ENCODE data around the gene SLC34A3. TPM values are rescaled to one million over a fixed set of nuclear protein-coding genes. Genes with fewer than 3 reads are reported as not detected.

SLC34A3 gene
- total RNA-seq, 1 donor from 2014 or later, result 0.27 TPM

DNA sequence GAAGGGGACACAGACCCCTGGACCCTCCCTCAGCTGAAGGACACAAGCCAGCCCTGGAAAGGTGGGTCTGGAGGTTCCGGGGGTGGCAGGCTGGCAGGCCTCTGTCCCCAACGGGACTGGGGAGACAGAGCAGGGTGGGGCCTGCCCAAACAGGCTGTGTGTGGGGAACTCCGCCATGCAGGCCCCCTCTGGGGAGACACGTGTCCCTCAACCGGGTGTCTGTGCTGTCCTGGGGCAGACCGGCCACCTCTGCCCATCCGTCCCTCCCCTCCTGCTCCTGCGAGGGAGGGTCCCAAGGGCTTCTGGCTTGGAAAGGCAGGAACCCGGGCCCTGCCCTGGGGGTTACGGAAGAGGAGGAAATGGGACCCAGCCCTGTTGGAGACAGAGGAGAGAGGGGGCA, 1.4 kb downstream of the SLC34A3 start:
- Mint-ChIP-seq H3K27ac (no peak overlapping the region), H3K4me1 (peaks cover 7% of the 10 kb centered on the region), H3K4me3 (no peak overlapping the region), H3K27me3 (ENCODE audit: low read depth) (peaks cover 3% of the 10 kb centered on the region), H3K36me3 (no peaks in the 10 kb centered on the region), H3K9me3 (no peaks in the 10 kb centered on the region)
- DNase-seq (ENCODE audit: low spot score in 2 of 2, unreplicated experiment in 2 of 2), result no peak
- TF ChIP-seq, protein P1, sequence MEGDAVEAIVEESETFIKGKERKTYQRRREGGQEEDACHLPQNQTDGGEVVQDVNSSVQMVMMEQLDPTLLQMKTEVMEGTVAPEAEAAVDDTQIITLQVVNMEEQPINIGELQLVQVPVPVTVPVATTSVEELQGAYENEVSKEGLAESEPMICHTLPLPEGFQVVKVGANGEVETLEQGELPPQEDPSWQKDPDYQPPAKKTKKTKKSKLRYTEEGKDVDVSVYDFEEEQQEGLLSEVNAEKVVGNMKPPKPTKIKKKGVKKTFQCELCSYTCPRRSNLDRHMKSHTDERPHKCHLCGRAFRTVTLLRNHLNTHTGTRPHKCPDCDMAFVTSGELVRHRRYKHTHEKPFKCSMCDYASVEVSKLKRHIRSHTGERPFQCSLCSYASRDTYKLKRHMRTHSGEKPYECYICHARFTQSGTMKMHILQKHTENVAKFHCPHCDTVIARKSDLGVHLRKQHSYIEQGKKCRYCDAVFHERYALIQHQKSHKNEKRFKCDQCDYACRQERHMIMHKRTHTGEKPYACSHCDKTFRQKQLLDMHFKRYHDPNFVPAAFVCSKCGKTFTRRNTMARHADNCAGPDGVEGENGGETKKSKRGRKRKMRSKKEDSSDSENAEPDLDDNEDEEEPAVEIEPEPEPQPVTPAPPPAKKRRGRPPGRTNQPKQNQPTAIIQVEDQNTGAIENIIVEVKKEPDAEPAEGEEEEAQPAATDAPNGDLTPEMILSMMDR (IDR thresholded peaks at IDR 0.05; ENCODE audit: unreplicated experiment), result no peak

DNA sequence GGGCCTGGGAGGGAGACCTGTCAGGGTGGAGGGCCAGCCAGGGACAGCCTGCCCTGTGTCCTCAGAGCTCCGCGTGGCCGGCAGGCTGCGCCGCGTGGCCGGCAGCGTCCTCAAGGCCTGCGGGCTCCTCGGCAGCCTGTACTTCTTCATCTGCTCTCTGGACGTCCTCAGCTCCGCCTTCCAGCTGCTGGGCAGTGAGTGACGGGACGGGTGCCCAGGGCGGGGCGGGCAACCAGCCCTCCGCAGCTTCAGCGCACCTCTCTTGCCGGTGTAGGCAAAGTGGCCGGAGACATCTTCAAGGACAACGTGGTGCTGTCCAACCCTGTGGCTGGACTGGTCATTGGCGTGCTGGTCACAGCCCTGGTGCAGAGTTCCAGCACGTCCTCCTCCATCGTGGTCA, 1.8 kb downstream of the SLC34A3 start:
- Mint-ChIP-seq H3K4me1 (peaks cover 5% of the 10 kb centered on the region), H3K36me3 (no peaks in the 10 kb centered on the region), H3K27me3 (ENCODE audit: low read depth) (peaks cover 2% of the 10 kb centered on the region), H3K9me3 (no peaks in the 10 kb centered on the region), H3K27ac (no peak overlapping the region), H3K4me3 (no peak overlapping the region)
- TF ChIP-seq, protein P1 (IDR thresholded peaks at IDR 0.05; ENCODE audit: unreplicated experiment), result no peak
- no peak for DNase-seq (ENCODE audit: low spot score in 2 of 2, unreplicated experiment in 2 of 2)

- TF ChIP-seq, protein P1 (IDR thresholded peaks at IDR 0.05; ENCODE audit: unreplicated experiment), result no peak
- Mint-ChIP-seq H3K27me3 (ENCODE audit: low read depth) (no peaks in the 10 kb centered on the region), H3K9me3 (no peaks in the 10 kb centered on the region), H3K4me3 (no peak overlapping the region), H3K27ac (no peak overlapping the region), H3K36me3 (no peaks in the 10 kb centered on the region), H3K4me1 (peaks cover 5% of the 10 kb centered on the region)
- DNase-seq (ENCODE audit: low spot score in 2 of 2, unreplicated experiment in 2 of 2), result no peak
These were observed 2.7 kb downstream of the SLC34A3 start for GRCh38 chr9:137233143-137233980.

GRCh38 chr9:137234055-137234697, 3.5 kb downstream of the SLC34A3 start:
- Mint-ChIP-seq H3K27me3 (ENCODE audit: low read depth) (no peaks in the 10 kb centered on the region), H3K36me3 (no peaks in the 10 kb centered on the region), H3K4me3 (no peak overlapping the region), H3K4me1 (peaks cover 10% of the 10 kb centered on the region), H3K27ac (no peak overlapping the region), H3K9me3 (no peaks in the 10 kb centered on the region)
- TF ChIP-seq, protein P1 (IDR thresholded peaks at IDR 0.05; ENCODE audit: unreplicated experiment), result no peak
- no peak for DNase-seq (ENCODE audit: low spot score in 2 of 2, unreplicated experiment in 2 of 2)

- Mint-ChIP-seq H3K4me1 (peaks cover 15% of the 10 kb centered on the region), H3K4me3 (no peak overlapping the region), H3K27ac (no peak overlapping the region), H3K9me3 (no peaks in the 10 kb centered on the region), H3K27me3 (ENCODE audit: low read depth) (no peaks in the 10 kb centered on the region), H3K36me3 (no peaks in the 10 kb centered on the region)
- TF ChIP-seq, protein P1 (IDR thresholded peaks at IDR 0.05; ENCODE audit: unreplicated experiment), result no peak
- DNase-seq (ENCODE audit: low spot score in 2 of 2, unreplicated experiment in 2 of 2), result no peak
These were observed 4.2 kb downstream of the SLC34A3 start for GRCh38 chr9:137234758-137235423.
